ENCODE results near the gene PTPRN2. TPM values are rescaled to one million over a fixed set of nuclear protein-coding genes. Genes with fewer than 3 reads are reported as not detected.
A peak's percentile ranks its signal among the peaks of the same experiment; 100 is the strongest.

Gene PTPRN2
- total and polyA plus RNA-seq, 4 donors: 18.1 to 69.9 (median 50.4) TPM

GRCh38 chr7:158401295-158401694 lies 186.3 kb downstream of the PTPRN2 start:
- no peak for DNase-seq (ENCODE audit: low read depth in 4 of 6, low spot score in 6 of 6)
- Histone ChIP-seq H3K9me3 (ENCODE audit: control insufficient read depth, insufficient read depth, low read length) (no peaks in the 10 kb centered on the region), H3K27ac (ENCODE audit: low read depth, low read length) (no peak overlapping the region), H3K27me3 (ENCODE audit: control insufficient read depth, insufficient read depth, low read length) (no peaks in the 10 kb centered on the region), H3K4me3 (ENCODE audit: low read depth, low read length) (no peak overlapping the region), H3K4me1 (ENCODE audit: control insufficient read depth, insufficient read depth, low read length) (peaks cover 37% of the 10 kb centered on the region), H3K36me3 (ENCODE audit: control insufficient read depth, insufficient read depth, low read length) (peaks cover 3% of the 10 kb centered on the region)
- 88% methylated on average over 8 of the region's 8 CpGs for WGBS (ENCODE audit: insufficient coverage)

- H3K27ac ChIP-seq (ENCODE audit: low read depth, low read length): no peak overlapping the region
- peaks cover 6% of the 10 kb centered on the region for H3K36me3 ChIP-seq (ENCODE audit: control insufficient read depth, insufficient read depth, low read length)
- H3K4me3 ChIP-seq (ENCODE audit: low read depth, low read length): no peak overlapping the region
- no peaks in the 10 kb centered on the region for H3K27me3 ChIP-seq (ENCODE audit: control insufficient read depth, insufficient read depth, low read length)
- peaks cover 41% of the 10 kb centered on the region for H3K4me1 ChIP-seq (ENCODE audit: control insufficient read depth, insufficient read depth, low read length)
- no peak for DNase-seq (ENCODE audit: low read depth in 4 of 6, low spot score in 6 of 6)
- no peaks in the 10 kb centered on the region for H3K9me3 ChIP-seq (ENCODE audit: control insufficient read depth, insufficient read depth, low read length)
- 78% methylated on average over 23 of the region's 24 CpGs for WGBS (ENCODE audit: insufficient coverage)
Measured at GRCh38 chr7:158400601-158401225, 186.9 kb downstream of the PTPRN2 start.

- peaks cover 6% of the 10 kb centered on the region for H3K36me3 ChIP-seq (ENCODE audit: control insufficient read depth, insufficient read depth, low read length)
- H3K9me3 ChIP-seq (ENCODE audit: control insufficient read depth, insufficient read depth, low read length): no peaks in the 10 kb centered on the region
- WGBS (ENCODE audit: insufficient coverage): 70% methylated on average over 7 of the region's 9 CpGs
- H3K4me1 ChIP-seq (ENCODE audit: control insufficient read depth, insufficient read depth, low read length): peaks cover 42% of the 10 kb centered on the region
- H3K4me3 ChIP-seq (ENCODE audit: low read depth, low read length): no peak overlapping the region
- no peak overlapping the region for H3K27ac ChIP-seq (ENCODE audit: low read depth, low read length)
- DNase-seq (ENCODE audit: low read depth in 4 of 6, low spot score in 6 of 6): no peak
- no peaks in the 10 kb centered on the region for H3K27me3 ChIP-seq (ENCODE audit: control insufficient read depth, insufficient read depth, low read length)
Measured at GRCh38 chr7:158399762-158400161, 187.9 kb downstream of the PTPRN2 start.

GRCh38 chr7:158398750-158399149 lies 188.9 kb downstream of the PTPRN2 start:
- peaks cover 40% of the 10 kb centered on the region for H3K4me1 ChIP-seq (ENCODE audit: control insufficient read depth, insufficient read depth, low read length)
- no peaks in the 10 kb centered on the region for H3K9me3 ChIP-seq (ENCODE audit: control insufficient read depth, insufficient read depth, low read length)
- no peaks in the 10 kb centered on the region for H3K27me3 ChIP-seq (ENCODE audit: control insufficient read depth, insufficient read depth, low read length)
- no peak for DNase-seq (ENCODE audit: low read depth in 4 of 6, low spot score in 6 of 6)
- WGBS (ENCODE audit: insufficient coverage): no CpG with 5 or more reads among the region's 1 CpG
- peaks cover 6% of the 10 kb centered on the region for H3K36me3 ChIP-seq (ENCODE audit: control insufficient read depth, insufficient read depth, low read length)
- no peak overlapping the region for H3K4me3 ChIP-seq (ENCODE audit: low read depth, low read length)
- H3K27ac ChIP-seq (ENCODE audit: low read depth, low read length): no peak overlapping the region

- no peak overlapping the region for H3K4me3 ChIP-seq (ENCODE audit: low read depth, low read length)
- peaks cover 39% of the 10 kb centered on the region for H3K4me1 ChIP-seq (ENCODE audit: control insufficient read depth, insufficient read depth, low read length)
- no peaks in the 10 kb centered on the region for H3K9me3 ChIP-seq (ENCODE audit: control insufficient read depth, insufficient read depth, low read length)
- 73% methylated on average over 4 of the region's 6 CpGs for WGBS (ENCODE audit: insufficient coverage)
- no peak overlapping the region for H3K27ac ChIP-seq (ENCODE audit: low read depth, low read length)
- peak in 1 of 6 donors; percentile 56 for DNase-seq (ENCODE audit: low read depth in 4 of 6, low spot score in 6 of 6)
- H3K27me3 ChIP-seq (ENCODE audit: control insufficient read depth, insufficient read depth, low read length): no peaks in the 10 kb centered on the region
- peaks cover 3% of the 10 kb centered on the region for H3K36me3 ChIP-seq (ENCODE audit: control insufficient read depth, insufficient read depth, low read length)
Measured at GRCh38 chr7:158397885-158398284, 189.7 kb downstream of the PTPRN2 start.

- Histone ChIP-seq H3K4me1 (ENCODE audit: control insufficient read depth, insufficient read depth, low read length) (peaks cover 36% of the 10 kb centered on the region), H3K36me3 (ENCODE audit: control insufficient read depth, insufficient read depth, low read length) (peaks cover 4% of the 10 kb centered on the region), H3K9me3 (ENCODE audit: control insufficient read depth, insufficient read depth, low read length) (no peaks in the 10 kb centered on the region), H3K4me3 (ENCODE audit: low read depth, low read length) (no peak overlapping the region), H3K27ac (ENCODE audit: low read depth, low read length) (no peak overlapping the region), H3K27me3 (ENCODE audit: control insufficient read depth, insufficient read depth, low read length) (no peaks in the 10 kb centered on the region)
- WGBS (ENCODE audit: insufficient coverage): 68% methylated on average over 10 of the region's 10 CpGs
- DNase-seq (ENCODE audit: low read depth in 4 of 6, low spot score in 6 of 6): peak in 1 of 6 donors; percentile 47
Measured at GRCh38 chr7:158396982-158397862, 190.4 kb downstream of the PTPRN2 start.

GRCh38 chr7:158396301-158396905 lies 191.2 kb downstream of the PTPRN2 start:
- peaks cover 9% of the 10 kb centered on the region for H3K36me3 ChIP-seq (ENCODE audit: control insufficient read depth, insufficient read depth, low read length)
- H3K4me3 ChIP-seq (ENCODE audit: low read depth, low read length): no peak overlapping the region
- no peaks in the 10 kb centered on the region for H3K27me3 ChIP-seq (ENCODE audit: control insufficient read depth, insufficient read depth, low read length)
- no peaks in the 10 kb centered on the region for H3K9me3 ChIP-seq (ENCODE audit: control insufficient read depth, insufficient read depth, low read length)
- H3K27ac ChIP-seq (ENCODE audit: low read depth, low read length): no peak overlapping the region
- peaks cover 35% of the 10 kb centered on the region for H3K4me1 ChIP-seq (ENCODE audit: control insufficient read depth, insufficient read depth, low read length)
- 70% methylated on average over 11 of the region's 17 CpGs for WGBS (ENCODE audit: insufficient coverage)
- DNase-seq (ENCODE audit: low read depth in 4 of 6, low spot score in 6 of 6): no peak

- no peaks in the 10 kb centered on the region for H3K9me3 ChIP-seq (ENCODE audit: control insufficient read depth, insufficient read depth, low read length)
- H3K27me3 ChIP-seq (ENCODE audit: control insufficient read depth, insufficient read depth, low read length): no peaks in the 10 kb centered on the region
- peaks cover 9% of the 10 kb centered on the region for H3K36me3 ChIP-seq (ENCODE audit: control insufficient read depth, insufficient read depth, low read length)
- 79% methylated on average over 21 of the region's 28 CpGs for WGBS (ENCODE audit: insufficient coverage)
- H3K4me3 ChIP-seq (ENCODE audit: low read depth, low read length): no peak overlapping the region
- H3K4me1 ChIP-seq (ENCODE audit: control insufficient read depth, insufficient read depth, low read length): peaks cover 29% of the 10 kb centered on the region
- no peak overlapping the region for H3K27ac ChIP-seq (ENCODE audit: low read depth, low read length)
- DNase-seq (ENCODE audit: low read depth in 4 of 6, low spot score in 6 of 6): peak in 1 of 6 donors; percentile 50
Measured at GRCh38 chr7:158395780-158396278, 191.8 kb downstream of the PTPRN2 start.

- Histone ChIP-seq H3K36me3 (ENCODE audit: control insufficient read depth, insufficient read depth, low read length) (peaks cover 9% of the 10 kb centered on the region), H3K9me3 (ENCODE audit: control insufficient read depth, insufficient read depth, low read length) (no peaks in the 10 kb centered on the region), H3K27me3 (ENCODE audit: control insufficient read depth, insufficient read depth, low read length) (no peaks in the 10 kb centered on the region), H3K4me1 (ENCODE audit: control insufficient read depth, insufficient read depth, low read length) (peaks cover 29% of the 10 kb centered on the region), H3K4me3 (ENCODE audit: low read depth, low read length) (no peak overlapping the region), H3K27ac (ENCODE audit: low read depth, low read length) (no peak overlapping the region)
- no CpG with 5 or more reads among the region's 46 CpGs for WGBS (ENCODE audit: insufficient coverage)
- no peak for DNase-seq (ENCODE audit: low read depth in 4 of 6, low spot score in 6 of 6)
Measured at GRCh38 chr7:158395349-158395748, 192.3 kb downstream of the PTPRN2 start.
